ENCODE results near the gene PTPRD.

DNA sequence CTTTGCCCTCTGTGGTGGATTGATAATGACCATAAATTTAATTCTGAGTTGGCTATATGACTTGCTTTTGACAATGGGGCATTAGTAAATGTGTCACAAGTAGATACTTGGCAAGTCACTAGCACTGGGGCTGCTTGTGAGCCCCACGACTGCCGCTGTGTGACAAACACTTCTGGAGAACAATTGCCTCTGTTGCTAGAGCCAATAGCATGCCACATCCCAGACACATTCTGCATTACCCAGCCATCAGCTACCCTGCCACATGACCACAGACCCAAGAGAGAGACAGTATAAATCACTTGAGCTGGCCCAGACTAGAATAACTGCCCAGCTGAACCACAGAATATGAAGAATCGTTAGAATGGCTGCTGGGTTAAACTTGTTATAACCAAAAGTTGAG, 2060.1 kb downstream of the PTPRD start:
- TF ChIP-seq, protein P1, sequence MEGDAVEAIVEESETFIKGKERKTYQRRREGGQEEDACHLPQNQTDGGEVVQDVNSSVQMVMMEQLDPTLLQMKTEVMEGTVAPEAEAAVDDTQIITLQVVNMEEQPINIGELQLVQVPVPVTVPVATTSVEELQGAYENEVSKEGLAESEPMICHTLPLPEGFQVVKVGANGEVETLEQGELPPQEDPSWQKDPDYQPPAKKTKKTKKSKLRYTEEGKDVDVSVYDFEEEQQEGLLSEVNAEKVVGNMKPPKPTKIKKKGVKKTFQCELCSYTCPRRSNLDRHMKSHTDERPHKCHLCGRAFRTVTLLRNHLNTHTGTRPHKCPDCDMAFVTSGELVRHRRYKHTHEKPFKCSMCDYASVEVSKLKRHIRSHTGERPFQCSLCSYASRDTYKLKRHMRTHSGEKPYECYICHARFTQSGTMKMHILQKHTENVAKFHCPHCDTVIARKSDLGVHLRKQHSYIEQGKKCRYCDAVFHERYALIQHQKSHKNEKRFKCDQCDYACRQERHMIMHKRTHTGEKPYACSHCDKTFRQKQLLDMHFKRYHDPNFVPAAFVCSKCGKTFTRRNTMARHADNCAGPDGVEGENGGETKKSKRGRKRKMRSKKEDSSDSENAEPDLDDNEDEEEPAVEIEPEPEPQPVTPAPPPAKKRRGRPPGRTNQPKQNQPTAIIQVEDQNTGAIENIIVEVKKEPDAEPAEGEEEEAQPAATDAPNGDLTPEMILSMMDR (IDR thresholded peaks at IDR 0.05 in 8 of 11, conservative IDR thresholded peaks at IDR 0.05 in 3 of 11) = no peak
- TF ChIP-seq POLR2A (IDR thresholded peaks at IDR 0.05) (no peak), POLR2AphosphoS5 (IDR thresholded peaks at IDR 0.05) (no peak)
